HPDE6-E6E7 (cell line): ENCODE data around the gene RTCA.
"Not testable (repeated sequence)": the region's sequence is repeated elsewhere in the genome, so short reads cannot be mapped to it uniquely, and the experiment has no call there.

ENCODE experiments used
- DNase-seq: peaks from one replicate; pipeline ENCODE4 v3.0.0; 2011; ENCODE audit warnings: missing footprints; ENCODE audit errors: extremely low spot score

RTCA gene

DNA sequence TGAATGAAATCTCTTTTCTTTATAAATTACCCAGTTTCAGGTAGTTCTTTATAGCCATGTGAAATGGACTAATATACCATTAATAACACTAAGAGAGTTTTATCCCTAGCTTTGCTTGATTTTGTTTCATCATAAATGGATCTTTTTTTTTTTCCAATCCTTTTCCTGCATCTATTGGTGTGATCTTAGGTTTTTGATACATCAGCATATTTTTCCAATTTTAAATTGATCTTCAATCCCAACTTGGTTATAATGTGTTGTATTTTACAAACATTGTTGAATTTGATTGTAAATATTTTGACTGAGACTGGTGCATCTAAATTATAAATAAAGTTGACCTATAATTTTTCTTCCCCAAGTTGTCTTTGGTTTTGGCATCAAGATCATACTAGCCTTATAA lies 4.3 kb upstream of the RTCA start:
- no peak for DNase-seq

DNA sequence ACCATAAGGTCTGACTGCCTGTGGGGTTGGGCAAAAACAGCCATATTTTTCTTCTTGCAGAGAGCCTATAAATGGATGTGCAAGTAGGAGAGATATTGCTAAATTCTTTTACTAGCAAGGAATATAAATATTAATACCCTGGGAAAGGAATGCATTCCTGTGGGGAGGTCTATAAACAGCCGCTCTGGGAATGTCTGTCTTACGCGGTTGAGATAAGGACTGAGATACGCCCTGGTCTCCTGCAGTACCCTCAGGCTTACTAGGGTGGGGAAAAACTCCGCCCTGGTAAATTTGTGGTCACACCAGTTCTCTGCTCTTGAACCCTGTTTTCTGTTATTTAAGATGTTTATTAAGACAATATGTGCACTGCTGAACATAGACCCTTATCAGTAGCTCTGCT lies 1.9 kb upstream of the RTCA start:
- DNase-seq: not testable (repeated sequence)

DNA sequence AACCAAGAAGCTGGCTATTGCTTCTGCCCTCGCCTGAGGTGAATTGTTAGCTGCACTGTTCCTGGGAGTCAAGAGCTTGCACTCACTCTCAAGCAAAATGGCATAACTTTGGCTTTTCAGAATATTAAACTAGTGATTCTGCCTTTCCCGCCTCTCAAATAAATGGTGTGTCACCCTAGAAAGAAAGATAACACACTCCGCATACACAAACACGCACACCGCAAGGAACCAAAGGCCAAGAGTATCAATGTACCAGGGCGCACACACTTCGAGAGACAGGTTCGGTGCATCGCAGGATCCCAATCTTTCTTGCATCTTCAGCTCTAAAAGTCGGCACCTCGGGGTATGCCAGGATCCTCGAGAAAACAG lies 470 bp upstream of the RTCA start:
- DNase-seq: peak; percentile 3

DNA sequence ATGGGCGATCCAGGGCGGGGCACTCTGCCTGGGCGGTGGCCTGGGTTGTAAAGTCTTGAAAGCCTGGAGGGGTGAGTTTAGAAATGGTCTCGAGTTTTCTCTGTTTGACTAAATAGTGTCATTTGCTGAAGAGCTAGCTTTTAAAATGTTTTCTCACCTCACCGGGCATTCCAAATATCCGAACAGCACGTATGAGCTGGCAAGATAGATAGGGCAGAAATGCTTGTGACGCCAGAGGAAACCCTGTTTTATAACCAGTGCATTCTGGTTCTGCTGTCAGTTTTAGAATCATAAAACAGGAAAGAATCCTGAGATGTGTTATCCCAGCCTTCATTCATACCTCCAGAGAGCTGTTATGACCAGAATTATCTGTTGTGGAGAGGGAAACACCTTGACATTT lies 725 bp downstream of the RTCA start:
- peak; percentile 12 for DNase-seq

DNA sequence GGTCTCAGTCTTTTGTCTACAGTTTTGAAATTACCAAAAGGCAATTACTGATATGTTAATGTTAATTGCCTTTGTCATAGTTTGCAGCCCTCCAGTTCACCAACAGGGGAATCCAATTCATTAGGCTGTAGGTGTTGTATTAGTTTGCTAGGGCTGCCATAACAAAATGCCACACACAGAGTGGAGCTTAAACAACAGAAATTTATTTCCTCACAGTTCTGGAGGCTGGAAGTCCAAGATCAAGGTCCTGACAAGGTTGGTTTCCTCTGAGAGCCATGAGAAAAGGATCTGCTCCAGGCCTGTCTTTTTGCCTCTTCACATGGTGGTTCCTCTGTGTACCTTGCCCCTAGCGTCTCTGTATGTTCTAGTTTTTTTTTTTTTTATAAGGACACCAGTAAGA lies 1.3 kb downstream of the RTCA start:
- no peak for DNase-seq

DNA sequence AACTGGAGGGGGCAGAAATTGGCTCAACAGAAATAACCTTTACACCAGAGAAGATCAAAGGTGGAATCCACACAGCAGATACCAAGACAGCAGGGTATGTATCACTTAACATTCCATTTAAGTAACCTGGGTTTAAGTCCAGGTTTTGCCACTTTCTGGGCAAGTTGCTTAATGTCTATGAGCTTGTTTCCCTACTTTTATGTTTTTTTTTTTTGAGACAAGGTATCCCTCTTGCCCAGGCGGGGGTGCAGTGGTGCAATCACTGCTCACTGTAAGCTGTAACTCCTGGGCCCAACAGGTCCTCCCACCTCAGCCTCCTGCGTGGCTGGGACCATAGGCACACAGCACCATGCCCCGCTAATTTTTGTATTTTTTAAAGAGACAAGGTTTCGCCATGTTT lies 2.2 kb downstream of the RTCA start:
- DNase-seq: no peak

DNA sequence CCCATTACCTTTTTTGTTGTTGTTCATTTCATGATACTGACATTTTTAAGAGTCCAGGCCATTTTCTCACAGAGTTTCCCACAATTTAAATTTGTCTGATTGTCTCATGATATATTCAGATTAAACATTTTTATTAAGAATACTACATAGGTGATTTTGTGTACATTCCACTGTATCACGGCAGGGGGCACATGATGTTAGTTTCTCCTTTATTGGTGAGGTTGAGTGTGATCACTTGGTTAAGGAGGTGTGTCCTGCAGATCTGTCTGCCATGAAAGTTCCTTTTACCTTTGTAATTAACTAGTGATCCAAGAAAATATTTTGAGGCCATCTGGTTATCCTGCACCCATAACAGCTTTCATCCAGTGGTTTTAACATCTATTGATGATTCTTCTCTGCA lies 11.8 kb downstream of the RTCA start:
- no peak for DNase-seq

DNA sequence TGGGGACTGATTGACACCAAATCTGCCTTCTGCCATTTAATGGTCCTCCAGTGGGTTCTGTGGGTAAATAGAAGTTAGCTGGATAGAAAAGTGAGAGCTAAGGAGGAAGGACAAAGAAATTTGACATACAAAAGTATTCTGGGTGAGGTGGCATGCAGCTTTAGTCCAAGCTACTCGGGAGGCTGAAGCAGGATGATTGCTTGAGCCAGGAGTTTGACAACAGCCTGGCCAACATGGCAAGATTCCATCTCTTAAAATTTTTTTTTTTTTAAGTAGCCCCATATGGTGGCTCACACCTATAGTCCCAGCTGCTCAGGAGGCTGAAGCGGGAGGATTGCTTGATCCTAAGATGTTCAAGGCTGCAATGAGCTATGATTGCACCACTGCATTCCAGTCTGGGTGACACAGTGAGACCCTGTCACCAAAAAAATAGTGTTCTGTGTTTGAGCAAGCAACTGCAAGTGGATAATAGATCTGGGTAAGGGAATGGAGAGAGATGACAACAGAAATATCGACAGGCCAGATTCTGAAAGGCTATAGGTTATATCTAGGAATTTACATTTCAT lies 13.4 kb downstream of the RTCA start:
- DNase-seq: no peak

DNA sequence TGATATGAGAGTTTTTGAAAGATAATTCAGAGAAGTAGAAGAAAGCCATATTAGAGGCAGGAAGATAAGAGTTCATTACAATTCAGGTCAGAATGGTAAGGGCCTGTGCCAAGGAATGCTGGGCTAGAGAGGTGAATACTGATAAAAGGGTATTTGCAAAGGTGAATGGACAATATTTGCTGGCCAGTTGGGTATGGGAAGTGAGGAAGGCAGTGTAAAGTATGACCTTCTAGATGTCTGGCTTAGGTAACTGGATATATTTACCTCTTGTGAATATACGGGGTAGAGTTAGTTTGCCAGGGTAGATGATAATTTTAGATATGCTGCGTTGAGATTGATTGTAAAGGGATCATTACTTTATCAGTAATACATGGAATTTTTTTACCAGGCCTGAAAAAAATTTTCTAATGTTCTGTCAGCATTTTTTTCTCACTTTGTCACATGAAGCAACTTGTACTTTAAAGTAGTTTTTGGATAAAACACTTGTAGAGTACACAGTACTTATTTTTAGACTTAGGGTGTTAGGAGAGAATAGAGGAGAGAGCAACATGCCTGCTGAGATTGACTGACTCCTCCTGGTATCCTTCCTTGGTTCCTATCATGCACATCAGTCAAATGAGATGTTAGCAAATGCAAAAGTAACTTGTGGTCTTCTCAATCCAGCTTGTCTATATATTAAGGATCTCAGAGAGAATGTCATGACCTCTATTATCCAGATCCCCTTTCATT lies 14.1 kb downstream of the RTCA start:
- no peak for DNase-seq

DNA sequence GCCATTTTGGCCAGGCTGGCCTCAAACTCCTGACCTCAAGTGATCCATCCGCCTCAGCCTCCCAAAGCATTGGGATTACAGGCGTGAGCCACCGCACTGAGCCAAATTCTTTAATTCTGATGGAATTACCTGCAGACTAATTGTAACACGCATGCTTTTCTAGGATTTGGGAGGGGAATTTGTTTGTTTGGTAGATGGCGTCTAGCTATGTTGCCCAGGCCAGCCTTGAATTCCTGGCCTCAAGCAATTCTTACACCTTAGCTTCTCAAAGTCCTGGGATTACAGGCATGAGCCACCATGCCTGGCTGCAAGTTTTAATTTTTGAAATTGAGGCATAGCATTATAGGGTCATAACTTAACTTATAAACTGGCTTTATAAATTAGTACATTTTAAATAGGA lies 18.6 kb downstream of the RTCA start:
- no peak for DNase-seq

DNA sequence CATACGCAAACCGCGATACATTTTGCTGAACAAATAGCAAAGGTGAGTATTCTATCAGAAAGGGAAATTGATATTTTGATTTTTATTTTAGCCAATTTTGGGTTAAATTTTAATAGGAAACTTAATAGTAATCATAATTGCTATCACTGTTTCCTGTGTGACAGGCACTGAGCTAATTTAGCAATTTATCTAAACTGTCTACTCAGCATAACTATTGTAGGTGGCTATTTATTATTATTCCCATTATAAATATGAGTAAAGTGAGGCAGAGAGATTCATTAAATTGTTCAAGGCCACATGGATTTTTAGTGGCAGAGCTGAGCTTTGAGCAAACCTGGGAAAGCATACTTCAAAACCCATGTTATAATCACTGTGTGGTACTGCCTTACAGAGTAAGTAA lies 21.1 kb downstream of the RTCA start:
- DNase-seq: no peak

DNA sequence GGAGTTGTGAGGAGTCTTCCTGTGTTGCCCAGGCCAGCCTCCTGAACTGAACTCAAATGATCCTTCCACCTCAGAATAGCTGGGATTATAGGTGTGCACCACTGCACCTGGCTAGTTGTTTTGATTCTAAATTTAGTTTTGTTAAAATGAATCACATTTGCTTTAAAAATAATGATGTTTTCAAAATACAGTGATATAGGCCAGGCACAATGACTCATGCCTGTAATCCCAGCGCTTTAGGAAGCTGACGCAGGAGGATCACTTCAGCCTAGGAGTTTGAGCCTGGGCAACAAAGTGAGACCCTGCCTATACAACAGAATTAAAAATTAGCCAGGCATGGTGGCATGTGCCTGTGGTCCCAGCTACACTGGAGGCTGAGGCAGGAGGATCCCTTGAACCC lies 24.3 kb downstream of the RTCA start:
- no peak for DNase-seq

DNA sequence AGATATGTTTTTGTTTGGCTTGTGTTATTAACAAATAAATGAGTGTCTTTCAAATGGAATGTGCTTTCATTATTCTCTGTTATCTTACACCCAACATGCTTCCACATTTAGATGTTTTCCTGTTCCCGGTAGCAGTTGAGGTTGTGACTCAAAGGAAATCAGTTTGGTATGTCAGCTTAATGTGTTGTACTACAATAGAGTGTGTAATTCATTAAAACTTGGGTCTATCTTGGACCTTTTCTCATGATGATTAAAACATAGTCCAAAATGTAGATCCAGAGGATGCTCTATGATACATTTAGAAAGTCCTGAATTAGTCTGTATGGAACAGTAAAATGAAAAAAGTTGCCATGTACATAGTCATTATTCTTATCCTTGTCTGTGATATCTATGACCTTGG lies 26.7 kb downstream of the RTCA start:
- DNase-seq: no peak

DNA sequence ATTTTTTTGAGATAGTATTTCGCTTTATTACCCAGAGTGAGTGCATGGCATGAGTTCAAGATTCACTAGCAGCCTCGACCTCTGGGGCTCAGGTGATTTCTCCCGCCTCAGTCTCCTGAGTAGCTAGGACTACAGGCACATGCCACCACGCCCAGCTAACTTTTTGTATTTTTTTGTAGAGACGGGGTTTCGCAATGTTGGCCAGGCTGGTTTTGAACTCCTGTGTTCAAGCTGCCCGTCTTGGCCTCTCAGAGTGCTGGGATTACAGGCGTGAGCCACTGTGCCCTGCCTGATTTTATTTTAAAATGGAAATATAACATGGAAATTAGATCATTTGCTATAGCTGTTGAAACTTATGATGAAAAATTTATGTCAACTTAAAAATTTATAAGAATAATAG lies 30.1 kb downstream of the RTCA start:
- no peak for DNase-seq

DNA sequence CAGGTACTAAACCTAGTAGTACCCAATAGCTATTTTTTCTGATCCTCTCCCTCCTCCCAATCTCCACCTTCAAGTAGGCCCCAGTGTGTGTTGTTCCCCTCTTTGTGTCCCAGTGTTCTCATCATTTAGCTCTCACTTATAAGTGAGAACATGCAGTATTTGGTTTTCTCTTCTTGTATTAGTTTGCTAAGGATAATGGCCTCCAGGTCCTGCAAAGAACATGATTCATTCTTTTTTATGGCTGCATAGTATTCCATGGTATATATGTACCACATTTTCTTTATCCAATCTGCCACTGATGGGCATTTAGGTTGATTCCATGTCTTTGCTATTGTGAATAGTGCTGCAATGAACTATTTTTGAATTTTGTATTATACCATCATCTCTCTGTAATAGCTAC lies 31.0 kb downstream of the RTCA start:
- DNase-seq: not testable (repeated sequence)

DNA sequence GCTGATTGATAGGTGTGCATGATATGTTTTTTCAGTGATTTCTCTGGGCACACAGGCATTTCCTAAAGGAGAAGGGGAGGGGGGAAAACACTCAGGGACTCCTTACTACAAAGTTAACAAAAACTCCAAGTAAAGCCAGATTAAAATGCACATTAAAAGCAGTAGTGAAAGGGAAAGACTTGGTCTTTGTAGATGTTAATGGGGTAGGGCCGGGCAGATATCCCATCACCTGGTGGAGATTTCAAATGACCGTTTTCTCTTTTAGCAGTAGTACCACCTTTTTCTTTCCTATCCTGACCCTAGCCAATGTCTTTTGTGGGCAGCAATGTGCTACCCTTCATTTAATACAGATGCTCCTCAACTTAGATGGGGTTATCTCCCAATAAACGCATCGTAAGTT lies 32.5 kb downstream of the RTCA start:
- DNase-seq: no peak

DNA sequence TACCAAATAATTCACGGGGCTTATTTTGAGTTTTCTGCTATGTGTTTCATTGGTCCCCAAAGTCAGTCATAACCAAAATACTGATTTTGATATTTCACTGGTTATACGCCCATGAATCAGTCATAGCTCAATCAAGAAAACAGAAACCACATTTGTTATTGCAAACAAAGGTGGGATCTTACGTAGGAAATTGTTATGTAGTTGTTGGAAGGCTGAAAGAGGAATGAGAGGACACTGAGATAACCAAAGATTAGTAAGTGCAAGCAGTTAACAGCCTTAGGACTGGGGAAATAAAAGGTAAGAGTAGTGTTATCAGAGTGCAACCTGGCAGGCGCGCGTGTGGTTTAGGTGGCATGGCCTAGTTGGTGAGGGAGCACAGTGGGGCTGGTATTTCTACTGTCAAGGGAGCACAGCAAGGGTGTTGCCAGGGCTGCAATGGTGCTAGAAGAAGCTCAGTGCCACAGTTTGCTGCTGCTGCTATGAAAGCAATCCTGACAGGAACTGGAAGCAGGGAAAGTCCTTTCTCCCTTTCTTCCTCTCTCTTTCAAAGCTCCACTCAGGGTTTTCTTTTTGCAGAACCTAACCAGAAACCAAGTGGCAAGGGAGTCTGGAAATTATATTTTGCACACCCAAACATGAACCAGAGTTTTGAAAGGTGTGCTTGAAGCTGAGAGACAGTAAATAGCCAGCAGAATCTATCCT lies 33.7 kb downstream of the RTCA start:
- DNase-seq: no peak

DNA sequence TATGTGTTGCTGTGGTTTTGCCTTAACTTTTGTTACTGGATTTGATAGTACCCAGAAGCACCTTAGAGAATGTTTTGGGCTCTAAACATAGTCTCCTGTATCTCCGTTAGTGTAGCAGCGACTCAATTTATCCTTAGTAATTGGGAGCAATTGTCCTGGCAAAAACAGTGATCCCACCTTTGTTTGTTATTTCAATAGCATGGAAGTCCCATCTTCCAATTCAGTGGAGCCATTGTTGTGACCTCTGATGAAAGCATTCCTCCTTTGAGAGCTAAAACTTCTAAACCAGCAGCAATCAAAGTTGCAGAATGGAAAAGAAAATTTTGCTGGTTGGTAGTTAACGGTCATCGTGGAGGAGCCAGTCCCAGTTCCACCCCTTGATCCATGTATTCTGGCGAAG lies 34.7 kb downstream of the RTCA start:
- DNase-seq: no peak

DNA sequence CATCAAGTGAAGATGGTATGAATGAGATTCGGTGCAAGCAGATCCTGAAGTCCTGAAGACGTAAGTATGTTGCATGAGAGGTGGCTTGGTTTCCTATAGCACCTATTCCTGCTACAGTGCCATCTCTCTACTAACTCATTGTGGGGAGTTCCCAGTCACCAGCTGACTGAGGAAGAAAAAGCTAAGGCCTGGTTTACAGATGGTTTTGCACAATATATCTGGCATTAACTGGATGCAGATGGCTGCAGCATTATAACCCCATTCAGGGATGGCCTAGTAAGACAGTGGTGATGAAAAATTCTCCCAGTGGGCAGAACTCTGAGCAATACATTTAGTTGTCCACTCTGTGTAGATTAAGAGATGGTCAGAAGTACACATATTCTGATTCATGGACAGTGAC lies 36.7 kb downstream of the RTCA start:
- DNase-seq: no peak

DNA sequence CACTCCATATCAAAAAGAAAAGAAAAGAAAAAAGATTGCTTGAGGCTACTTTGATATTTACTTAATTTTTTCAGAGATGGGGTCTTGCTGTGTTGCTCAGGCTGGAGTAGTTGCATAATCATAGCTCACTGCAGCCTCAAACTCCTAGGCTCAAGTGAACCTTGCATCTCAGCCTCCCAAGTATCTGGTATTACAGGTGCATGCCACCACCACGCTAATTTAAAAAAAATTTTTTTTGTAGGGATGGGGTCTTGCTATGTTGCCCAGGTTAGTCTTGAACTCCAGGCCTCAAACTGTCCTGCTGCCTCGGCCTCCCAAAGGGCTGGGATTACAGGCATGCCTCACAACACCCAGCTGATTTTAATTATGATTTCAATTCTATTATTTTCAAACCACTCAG lies 38.2 kb downstream of the RTCA start:
- no peak for DNase-seq

DNA sequence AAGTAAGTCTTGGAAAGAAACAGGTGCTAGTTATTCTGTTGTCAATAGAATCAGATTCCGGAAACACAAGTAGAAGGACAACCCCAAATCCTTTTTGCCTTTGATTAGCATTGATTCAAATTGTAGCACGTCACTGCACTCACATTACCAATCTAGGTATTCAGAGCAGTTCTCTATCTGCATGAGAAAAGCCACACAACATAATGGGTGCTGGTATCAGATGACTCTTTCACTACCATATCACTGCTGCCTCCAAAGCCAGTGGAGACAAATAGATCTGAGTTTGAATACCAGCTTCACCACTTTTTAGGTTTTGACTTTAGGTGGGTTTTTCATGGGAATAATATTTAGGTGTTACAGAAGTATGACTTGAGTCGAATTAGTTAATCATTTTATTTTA lies 38.9 kb downstream of the RTCA start:
- no peak for DNase-seq

DNA sequence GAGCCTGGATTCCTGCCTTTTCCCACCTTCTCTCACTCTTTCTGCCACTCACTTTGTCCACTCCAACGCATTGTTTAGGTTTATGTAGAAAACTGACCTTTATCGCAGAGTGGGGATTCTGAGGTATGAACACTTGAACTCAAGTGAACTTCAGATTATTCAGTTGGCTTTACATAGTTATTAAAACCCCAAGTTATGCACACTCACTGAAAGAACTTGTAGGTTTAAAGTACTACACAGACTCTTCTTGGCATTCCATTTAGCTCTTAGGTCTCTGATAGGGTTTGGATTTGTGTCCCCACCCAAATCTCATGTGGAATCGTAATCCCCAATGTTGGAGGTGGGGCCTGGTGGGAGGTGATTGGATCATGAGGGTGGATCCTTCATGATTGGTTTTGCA lies 39.9 kb downstream of the RTCA start:
- DNase-seq: no peak

DNA sequence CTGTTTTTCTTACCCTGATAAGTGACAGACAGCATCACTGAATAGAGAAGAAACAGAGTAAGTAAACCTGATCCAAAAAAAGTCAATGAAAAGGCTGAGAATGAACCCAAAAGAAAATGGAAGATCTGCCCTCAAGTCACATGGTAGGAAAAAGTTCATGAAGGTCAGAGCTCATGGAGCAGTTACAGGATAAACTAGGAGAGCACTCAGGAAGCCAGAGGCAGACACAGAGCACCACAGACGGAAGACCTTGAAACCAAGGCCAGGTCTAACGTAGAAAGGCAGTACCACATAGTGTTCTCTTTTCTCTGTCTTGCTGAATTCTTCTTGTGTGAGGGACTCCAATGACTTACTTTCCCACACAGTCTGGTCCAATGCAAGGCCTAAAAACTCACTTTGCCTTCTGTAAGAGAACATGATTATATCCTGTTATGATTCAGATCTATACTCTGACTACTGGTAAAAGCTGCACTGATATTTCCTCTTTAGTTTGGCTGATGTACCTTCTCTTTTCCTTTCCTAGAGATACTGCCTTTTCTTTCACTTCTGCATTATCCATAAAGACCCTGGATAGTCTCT lies 40.8 kb downstream of the RTCA start:
- DNase-seq: no peak
